ENCODE results near the gene FCRLA. TPM values are rescaled to one million over a fixed set of nuclear protein-coding genes. Genes with fewer than 3 reads are reported as not detected.

Gene FCRLA
- total RNA-seq, 1 experiment from 2014 or later, result not detected

- DNase-seq (ENCODE audit: low read depth), result no peak
These were observed 25.1 kb downstream of the FCRLA start for GRCh38 chr1:161731981-161732718.

GRCh38 chr1:161733526-161733925 lies 26.5 kb downstream of the FCRLA start:
- DNase-seq (ENCODE audit: low read depth), result peak; percentile 85

- no peak for DNase-seq (ENCODE audit: low read depth)
These were observed 28.8 kb downstream of the FCRLA start for GRCh38 chr1:161735837-161736236.

GRCh38 chr1:161736335-161736969 lies 29.4 kb downstream of the FCRLA start:
- DNase-seq (ENCODE audit: low read depth), result no peak

GRCh38 chr1:161737625-161738024 lies 30.6 kb downstream of the FCRLA start:
- no peak for DNase-seq (ENCODE audit: low read depth)

- DNase-seq (ENCODE audit: low read depth), result peak; percentile 78
These were observed 31.7 kb downstream of the FCRLA start for GRCh38 chr1:161738627-161739287.

GRCh38 chr1:161739865-161740566 lies 33.0 kb downstream of the FCRLA start:
- DNase-seq (ENCODE audit: low read depth), result no peak

GRCh38 chr1:161740921-161741320 lies 33.9 kb downstream of the FCRLA start:
- DNase-seq (ENCODE audit: low read depth), result no peak

GRCh38 chr1:161743231-161743630 lies 36.2 kb downstream of the FCRLA start:
- DNase-seq (ENCODE audit: low read depth), result no peak

- no peak for DNase-seq (ENCODE audit: low read depth)
These were observed 40.8 kb downstream of the FCRLA start for GRCh38 chr1:161747801-161748200.

- DNase-seq (ENCODE audit: low read depth), result peak; percentile 95
These were observed 42.7 kb downstream of the FCRLA start, which contains the start of gene DUSP12 for GRCh38 chr1:161749509-161750407. TSS of gene DUSP12 (plus strand) at chr1:161749786. CDS start at chr1:161749802, 16 bp downstream.

GRCh38 chr1:161763522-161764098 lies 56.6 kb downstream of the FCRLA start:
- DNase-seq (ENCODE audit: low read depth), result no peak

Other genes with a start within 250 kb of the FCRLA start
- 0.45 TPM in 1 of 2 replicates, not detected in the other for gene FCGR2A, start 201.8 kb upstream of the FCRLA start, total RNA-seq (2014; rRNA removed)
- 0.11 TPM in 1 of 2 replicates, not detected in the other for gene HSPA6, start 182.7 kb upstream of the FCRLA start, total RNA-seq (2014; rRNA removed)
- not detected in 2 replicates for gene FCGR3A, start 157.4 kb upstream of the FCRLA start, total RNA-seq (2014; rRNA removed)
- gene FCGR3B, start 76.1 kb upstream of the FCRLA start, total RNA-seq (2014; rRNA removed), result not detected in 2 replicates
- not detected in 2 replicates for gene FCGR2B, start 44.1 kb upstream of the FCRLA start, total RNA-seq (2014; rRNA removed)
- 0.64 and 0.75 TPM in 2 replicates for gene FCRLB, start 14.3 kb downstream of the FCRLA start, total RNA-seq (2014; rRNA removed)
- 28.0 and 29.1 TPM in 2 replicates for gene DUSP12, start 42.6 kb downstream of the FCRLA start, total RNA-seq (2014; rRNA removed)
- gene ATF6, start 59.1 kb downstream of the FCRLA start, total RNA-seq (2014; rRNA removed), result 19.0 and 23.5 TPM in 2 replicates